GM10847 (cell line): ENCODE data around the gene ATRNL1.

ENCODE experiments used
- POLR2A ChIP-seq: IDR thresholded peaks from 2 replicates; pipeline ENCODE4 v1.6.1; 2011; ENCODE audit not compliant: insufficient read length; ENCODE audit errors: extremely low read depth

Gene ATRNL1

GRCh38 chr10:115849197-115849596 is 756.0 kb downstream of the ATRNL1 start:
- no peak for TF ChIP-seq POLR2A

- TF ChIP-seq POLR2A = no peak
Observed at GRCh38 chr10:115850666-115851065, 757.5 kb downstream of the ATRNL1 start.

- TF ChIP-seq POLR2A = no peak
Observed at GRCh38 chr10:115851695-115852094, 758.5 kb downstream of the ATRNL1 start.

GRCh38 chr10:115854740-115855435 is 761.7 kb downstream of the ATRNL1 start:
- TF ChIP-seq POLR2A = no peak

- no peak for TF ChIP-seq POLR2A
Observed at GRCh38 chr10:115856580-115856979, 763.4 kb downstream of the ATRNL1 start.

- TF ChIP-seq POLR2A = no peak
Observed at GRCh38 chr10:115857856-115858255, 764.7 kb downstream of the ATRNL1 start.

- TF ChIP-seq POLR2A = no peak
Observed at GRCh38 chr10:115860182-115861107, 767.3 kb downstream of the ATRNL1 start.

GRCh38 chr10:115861455-115861854 is 768.3 kb downstream of the ATRNL1 start:
- TF ChIP-seq POLR2A = no peak

- TF ChIP-seq POLR2A = no peak
Observed at GRCh38 chr10:115861864-115862263, 768.7 kb downstream of the ATRNL1 start.

- TF ChIP-seq POLR2A = no peak
Observed at GRCh38 chr10:115866174-115866573, 773.0 kb downstream of the ATRNL1 start.

- no peak for TF ChIP-seq POLR2A
Observed at GRCh38 chr10:115866691-115867090, 773.5 kb downstream of the ATRNL1 start.

GRCh38 chr10:115867305-115867704 is 774.1 kb downstream of the ATRNL1 start:
- no peak for TF ChIP-seq POLR2A

- TF ChIP-seq POLR2A = no peak
Observed at GRCh38 chr10:115871855-115872254, 778.7 kb downstream of the ATRNL1 start.

GRCh38 chr10:115875172-115875571 is 782.0 kb downstream of the ATRNL1 start:
- TF ChIP-seq POLR2A = no peak

GRCh38 chr10:115879372-115880089 is 786.4 kb downstream of the ATRNL1 start:
- TF ChIP-seq POLR2A = no peak

GRCh38 chr10:115882021-115882420 is 788.9 kb downstream of the ATRNL1 start:
- TF ChIP-seq POLR2A = no peak
